GM12878 (cell line): ENCODE results near the gene NOTCH1. TPM values are rescaled to one million over a fixed set of nuclear protein-coding genes. Genes with fewer than 3 reads are reported as not detected.
A peak's percentile ranks its signal among the peaks of the same experiment; 100 is the strongest.

Experiments used
- ATAC-seq: fragments of 200-7000 bp; cut with Tn5 transposase; 3 replicates; pipeline ENCODE4 v1.9.1; 2020; ENCODE audit warnings: mild to moderate bottlenecking, moderate library complexity
- BruUV-seq: library from RNA; stranded (reverse); fragments of 400-500 nt; replicated peaks from 2 replicates; lab custom pipeline; 2021; lab: Mats Ljungman, UMichigan
- CTCF ChIA-PET: fragments of 300-600 bp; sonication (Branson Sonifier 250); formaldehyde crosslinking; extraction: SDS; loops from one replicate; lab custom pipeline; 2021; ENCODE audit warnings: inconsistent platforms; lab: Yijun Ruan, JAX
- POLR2A ChIA-PET: fragments of 350-600 bp; formaldehyde crosslinking; extraction: SDS; loops from one replicate; lab custom pipeline; 2021; ENCODE audit warnings: inconsistent platforms; lab: Charles Lee
- RAD21 ChIA-PET: fragments of 300-600 bp; sonication (Branson Sonifier 250); formaldehyde crosslinking; loops from one replicate; lab custom pipeline; 2023; ENCODE audit warnings: antibody characterized with exemption; ENCODE audit not compliant: unreplicated experiment; lab: Charles Lee
- SMC1A ChIA-PET: fragments of 300-600 bp; sonication (Branson Sonifier 250); formaldehyde crosslinking; loops from one replicate; lab custom pipeline; 2023; ENCODE audit not compliant: unreplicated experiment, uncharacterized antibody; lab: Charles Lee
- DNase-seq: peaks from one replicate; pipeline ENCODE4 v3.0.0-alpha.2; 2011; ENCODE audit warnings: low read depth, low spot score
- FAIRE-seq: peaks from 3 replicates; lab custom pipeline; 2011; peaks lifted over from hg19 to GRCh38; lab: Jason Lieb, UNC
- H2AFZ ChIP-seq: 2 replicates; pipeline ENCODE4 v1.6.0; 2011; ENCODE audit warnings: low read depth, low read length, control low read depth; ENCODE audit not compliant: control insufficient read depth
- H3K27ac ChIP-seq: 2 replicates; pipeline ENCODE4 v1.5.1; 2011; ENCODE audit warnings: control low read depth; ENCODE audit not compliant: control insufficient read depth, insufficient read depth
- H3K27me3 ChIP-seq, 2 experiments: replicated peaks in 1 of 2; 2 replicates each; pipeline versions ENCODE4 v1.6.0 to v1.6.1; 2011; ENCODE audit warnings: low read length in 1 of 2; ENCODE audit not compliant: control insufficient read depth in 2 of 2, insufficient read depth in 2 of 2
- H3K36me3 ChIP-seq, 2 experiments: 2 replicates each; pipeline ENCODE4 v1.5.1; 2011; ENCODE audit warnings: low read length in 1 of 2; ENCODE audit not compliant: control insufficient read depth in 2 of 2, insufficient read depth in 2 of 2
- H3K4me1 ChIP-seq: 2 replicates; pipeline ENCODE4 v1.6.1; 2011; ENCODE audit warnings: mild to moderate bottlenecking, low read length, moderate library complexity, mixed read lengths; ENCODE audit not compliant: control insufficient read depth, insufficient read depth
- H3K4me2 ChIP-seq: 2 replicates; pipeline ENCODE4 v1.6.0; 2011; ENCODE audit warnings: control low read depth; ENCODE audit not compliant: control insufficient read depth, insufficient read depth
- H3K4me3 ChIP-seq: fragments of 200-600 bp; sonication (generic); 2 replicates; pipeline ENCODE4 v1.5.1; 2016
- H3K79me2 ChIP-seq: 2 replicates; pipeline ENCODE4 v1.6.0; 2011; ENCODE audit warnings: low read length; ENCODE audit not compliant: control insufficient read depth, insufficient read depth
- H3K9ac ChIP-seq: 2 replicates; pipeline ENCODE4 v1.8.0; 2011; ENCODE audit warnings: low read length, control low read depth, mixed read lengths; ENCODE audit not compliant: control insufficient read depth, insufficient read depth
- H3K9me3 ChIP-seq: replicated peaks from 3 replicates; pipeline ENCODE4 v1.5.1; 2011; ENCODE audit warnings: mild to moderate bottlenecking, low read length; ENCODE audit not compliant: control insufficient read depth, insufficient read depth
- H4K20me1 ChIP-seq: 2 replicates; pipeline ENCODE4 v1.6.0; 2011; ENCODE audit not compliant: control insufficient read depth, insufficient read depth
- ASH2L ChIP-seq: fragments of 300-600, 200-600 bp; sonication (generic); IDR thresholded peaks from 2 replicates; pipeline ENCODE4 v1.6.1; 2017; ENCODE audit warnings: low read depth, mild to moderate bottlenecking, borderline replicate concordance
- BCL3 ChIP-seq: IDR thresholded peaks from 2 replicates; pipeline ENCODE4 v1.6.1; 2011; ENCODE audit warnings: borderline replicate concordance, low read depth, mild to moderate bottlenecking, moderate library complexity, low read length; ENCODE audit not compliant: insufficient read depth, poor library complexity, severe bottlenecking
- CHD1 ChIP-seq: IDR thresholded peaks from 2 replicates; pipeline ENCODE4 v1.6.1; 2012; ENCODE audit warnings: low read depth, low read length, improper control_type of control experiment
- CHD2 ChIP-seq: IDR thresholded peaks from 2 replicates; pipeline ENCODE4 v1.6.1; 2011; ENCODE audit warnings: low read depth, low read length, improper control_type of control experiment, borderline replicate concordance
- EED ChIP-seq: sonication (generic); IDR thresholded peaks from 2 replicates; pipeline ENCODE4 v1.6.1; 2016; ENCODE audit warnings: antibody characterized with exemption, low read depth
- GATAD2B ChIP-seq: fragments of 450-650 bp; conservative IDR thresholded peaks from 2 replicates; pipeline ENCODE4 v1.6.1; 2017; ENCODE audit warnings: low read depth, mild to moderate bottlenecking, moderate library complexity
- HDGF ChIP-seq: fragments of 450-650 bp; IDR thresholded peaks from 2 replicates; pipeline ENCODE4 v1.6.1; 2016; ENCODE audit warnings: antibody characterized with exemption
- IKZF1 ChIP-seq: fragments of 450-650 bp; conservative IDR thresholded peaks from 2 replicates; pipeline ENCODE4 v1.6.1; 2017; ENCODE audit warnings: antibody characterized with exemption, mild to moderate bottlenecking
- KLF5 ChIP-seq: fragments of 450-650 bp; IDR thresholded peaks from 2 replicates; pipeline ENCODE4 v1.6.1; 2014; ENCODE audit warnings: mild to moderate bottlenecking; ENCODE audit not compliant: partially characterized antibody
- MEF2B ChIP-seq: fragments of 450-650 bp; IDR thresholded peaks from 2 replicates; pipeline ENCODE4 v1.6.1; 2018; ENCODE audit warnings: mild to moderate bottlenecking, moderate library complexity; ENCODE audit not compliant: partially characterized antibody, poor library complexity, severe bottlenecking
- MTA3 ChIP-seq: IDR thresholded peaks from 2 replicates; pipeline ENCODE4 v1.6.1; 2012; ENCODE audit warnings: low read length, inconsistent platforms, borderline replicate concordance
- NFIC ChIP-seq: IDR thresholded peaks from 2 replicates; pipeline ENCODE4 v1.6.1; 2012; ENCODE audit warnings: low read depth, mild to moderate bottlenecking, inconsistent platforms, low read length, moderate library complexity
- YBX1 ChIP-seq: fragments of 450-650 bp; IDR thresholded peaks from 2 replicates; pipeline ENCODE4 v1.6.1; 2016; ENCODE audit warnings: antibody characterized with exemption
- WGBS: methylation state at CpG from one replicate; pipeline ENCODE4 v1.1.6; 2016; ENCODE audit warnings: low lambda C conversion rate; ENCODE audit not compliant: insufficient replicate concordance, insufficient coverage; ENCODE audit errors: missing lambda C conversion rate; 5-methylcytosine and 5-hydroxymethylcytosine counted together
- in situ Hi-C: fragments of 300-500 bp; cut with MboI; formaldehyde crosslinking; loops from 9 replicates; pipeline ENCODE4 v1.14.3; 2018; ENCODE audit warnings: mixed read lengths
- intact Hi-C: fragments of 100-400 bp; cut with micrococcal nuclease; formaldehyde crosslinking; loops from one replicate; pipeline ENCODE4 v1.14.2; 2022; ENCODE audit not compliant: unreplicated experiment
- polyA plus RNA-seq, 11 experiments: library from polyadenylated mRNA; depleted of rRNA in 4 of 11; unstranded in 6 of 11; stranded (reverse) in 5 of 11; fragments of >200 nt; fragmentation: Nextera tagmentation in 4 of 11; fragmentation: Illumina TruSeq in 1 of 11; extraction: Ambion mirVana in 4 of 11; extraction: Trizol in 1 of 11; gene quantifications; 1 replicate in 1 of 11; 2 replicates in 10 of 11; pipeline versions ENCODE4 v1.2.1 to v1.2.3, GENCODE V29; 2011 to 2016; ENCODE audit warnings: inconsistent platforms in 2 of 11, missing spikeins in 2 of 11, low read depth in 1 of 11
- total RNA-seq, 4 experiments: library from RNA; depleted of rRNA in 3 of 4; stranded (reverse); fragments of >200 nt in 3 of 4; fragmentation: Illumina TruSeq in 1 of 4; extraction: Trizol in 1 of 4; gene quantifications; 2 replicates each; pipeline versions ENCODE4 v1.2.1 to v1.2.3, GENCODE V29; 2013 to 2021
- TF ChIP-seq, protein P1 (sequence below): fragments of 450-650 bp; IDR thresholded peaks from 2 replicates; pipeline ENCODE4 v1.6.1; 2016; ENCODE audit warnings: mild to moderate bottlenecking
- TF ChIP-seq, protein P2 (sequence below): IDR thresholded peaks from 2 replicates; pipeline ENCODE4 v1.6.1; 2012; ENCODE audit warnings: low read length, inconsistent platforms
- TF ChIP-seq, protein P3 (sequence below): fragments of 450-650 bp; IDR thresholded peaks from 2 replicates; pipeline ENCODE4 v1.6.1; 2016; ENCODE audit warnings: mild to moderate bottlenecking

NOTCH1 gene
- total and polyA plus RNA-seq, 10 of the 15 experiments (the other 5 are each of a cell fraction or from before 2014, with no cell fraction given): 0.02 to 40.0 (median 3.7) TPM

DNA sequence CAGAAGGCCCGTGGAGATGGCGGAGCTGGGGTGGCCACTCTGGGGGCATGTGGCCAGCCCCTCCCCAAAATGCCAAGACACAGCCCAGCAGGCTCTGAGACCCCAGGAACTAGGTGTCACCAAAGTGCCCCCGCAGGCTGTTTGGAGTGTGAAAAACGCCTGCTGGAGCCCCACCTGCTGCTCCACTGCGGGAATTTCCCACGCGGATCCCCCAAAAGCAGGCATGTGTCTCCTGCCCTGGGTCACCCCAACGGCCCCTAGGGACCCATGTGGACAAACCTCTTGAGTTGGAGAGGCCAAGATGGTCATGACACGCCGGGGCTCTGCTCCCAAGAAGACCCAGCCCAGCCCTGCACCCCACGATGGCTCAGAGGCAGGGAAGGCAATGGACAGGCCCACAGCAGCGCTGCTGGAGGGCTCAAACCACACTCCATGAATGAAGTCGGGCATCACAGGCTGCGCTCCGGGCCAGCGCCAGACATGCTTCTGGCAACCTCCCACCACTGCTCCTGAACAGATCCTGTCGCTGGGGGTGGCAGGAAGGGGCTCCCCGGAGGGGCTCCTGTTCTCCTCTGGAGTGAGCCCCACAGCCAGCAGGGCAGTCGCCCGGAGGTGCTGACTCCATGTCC lies 15.3 kb downstream of the NOTCH1 start:
- Histone ChIP-seq H3K4me3 (no peak overlapping the region), H3K9me3 (no peaks in the 10 kb centered on the region), H3K36me3 (peaks cover 0 to 12% of the 10 kb centered on the region in 2 experiments; a peak in 2 of 4 replicates), H3K9ac (no peak overlapping the region), H3K4me1 (peaks cover 40% of the 10 kb centered on the region), H2AFZ (no peak overlapping the region), H3K27me3 (no peaks in the 10 kb centered on the region), H3K4me2 (no peak overlapping the region; the same call in 1 of the 2 replicates), H3K79me2 (peaks cover 13% of the 10 kb centered on the region), H3K27ac (no peak overlapping the region), H4K20me1 (no peaks in the 10 kb centered on the region)
- no peak for DNase-seq
- CTCF ChIA-PET: interaction anchor here (0.6 to 2.0 kb wide), 4 partner anchors 9 to 142 kb away, joined by 3 to 6 read pairs (median 4); no protein-coding TSS in a partner anchor
- BruUV-seq: no TSS peak
- SMC1A ChIA-PET: interaction anchor here (1.4 kb wide), 1 partner anchor 8 kb away, joined by 6 read pairs; no protein-coding TSS in a partner anchor
- no peak for ATAC-seq
- WGBS: 41% methylated on average over 19 of the region's 20 CpGs
- TF ChIP-seq YBX1 (no peak), HDGF (no peak), KLF5 (no peak), BCL3 (no peak), IKZF1 (peak; percentile 40; the same call in 1 of the 2 replicates), CHD2 (no peak), NFIC (no peak), EED (0 out of 2 replicates have a peak, but pooled peaks have one; percentile 13), MEF2B (peak; percentile 80), ASH2L (no peak), CHD1 (no peak), GATAD2B (0 out of 2 replicates have a peak, but pooled peaks have one; percentile 38), MTA3 (no peak)
- TF ChIP-seq, protein P1, sequence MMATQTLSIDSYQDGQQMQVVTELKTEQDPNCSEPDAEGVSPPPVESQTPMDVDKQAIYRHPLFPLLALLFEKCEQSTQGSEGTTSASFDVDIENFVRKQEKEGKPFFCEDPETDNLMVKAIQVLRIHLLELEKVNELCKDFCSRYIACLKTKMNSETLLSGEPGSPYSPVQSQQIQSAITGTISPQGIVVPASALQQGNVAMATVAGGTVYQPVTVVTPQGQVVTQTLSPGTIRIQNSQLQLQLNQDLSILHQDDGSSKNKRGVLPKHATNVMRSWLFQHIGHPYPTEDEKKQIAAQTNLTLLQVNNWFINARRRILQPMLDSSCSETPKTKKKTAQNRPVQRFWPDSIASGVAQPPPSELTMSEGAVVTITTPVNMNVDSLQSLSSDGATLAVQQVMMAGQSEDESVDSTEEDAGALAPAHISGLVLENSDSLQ: no peak
- TF ChIP-seq, protein P2, sequence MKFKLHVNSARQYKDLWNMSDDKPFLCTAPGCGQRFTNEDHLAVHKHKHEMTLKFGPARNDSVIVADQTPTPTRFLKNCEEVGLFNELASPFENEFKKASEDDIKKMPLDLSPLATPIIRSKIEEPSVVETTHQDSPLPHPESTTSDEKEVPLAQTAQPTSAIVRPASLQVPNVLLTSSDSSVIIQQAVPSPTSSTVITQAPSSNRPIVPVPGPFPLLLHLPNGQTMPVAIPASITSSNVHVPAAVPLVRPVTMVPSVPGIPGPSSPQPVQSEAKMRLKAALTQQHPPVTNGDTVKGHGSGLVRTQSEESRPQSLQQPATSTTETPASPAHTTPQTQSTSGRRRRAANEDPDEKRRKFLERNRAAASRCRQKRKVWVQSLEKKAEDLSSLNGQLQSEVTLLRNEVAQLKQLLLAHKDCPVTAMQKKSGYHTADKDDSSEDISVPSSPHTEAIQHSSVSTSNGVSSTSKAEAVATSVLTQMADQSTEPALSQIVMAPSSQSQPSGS: no peak
- TF ChIP-seq, protein P3, sequence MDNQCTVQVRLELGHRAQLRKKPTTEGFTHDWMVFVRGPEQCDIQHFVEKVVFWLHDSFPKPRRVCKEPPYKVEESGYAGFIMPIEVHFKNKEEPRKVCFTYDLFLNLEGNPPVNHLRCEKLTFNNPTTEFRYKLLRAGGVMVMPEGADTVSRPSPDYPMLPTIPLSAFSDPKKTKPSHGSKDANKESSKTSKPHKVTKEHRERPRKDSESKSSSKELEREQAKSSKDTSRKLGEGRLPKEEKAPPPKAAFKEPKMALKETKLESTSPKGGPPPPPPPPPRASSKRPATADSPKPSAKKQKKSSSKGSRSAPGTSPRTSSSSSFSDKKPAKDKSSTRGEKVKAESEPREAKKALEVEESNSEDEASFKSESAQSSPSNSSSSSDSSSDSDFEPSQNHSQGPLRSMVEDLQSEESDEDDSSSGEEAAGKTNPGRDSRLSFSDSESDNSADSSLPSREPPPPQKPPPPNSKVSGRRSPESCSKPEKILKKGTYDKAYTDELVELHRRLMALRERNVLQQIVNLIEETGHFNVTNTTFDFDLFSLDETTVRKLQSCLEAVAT: no peak
- FAIRE-seq: no peak
- in situ Hi-C loops (no loop called here), intact Hi-C loops (no loop called here)
- POLR2A ChIA-PET: interaction anchor here (1.1 kb wide), 1 partner anchor 8 kb away, joined by 5 read pairs; no protein-coding TSS in a partner anchor
- RAD21 ChIA-PET: interaction anchor here (1.1 kb wide), 1 partner anchor 21 kb away, joined by 3 read pairs; no protein-coding TSS in a partner anchor
